K562 (cell line): Measurements from ENCODE around the gene ACSF2. TPM values are rescaled to one million over a fixed set of nuclear protein-coding genes. Genes with fewer than 3 reads are reported as not detected.

Experiments used
- EHMT2 ChIP-seq: fragments of 450-650 bp; IDR thresholded peaks from 2 replicates; pipeline ENCODE4 v1.6.1; 2018; ENCODE audit warnings: antibody characterized with exemption
- FOXM1 ChIP-seq, 2 experiments: fragments of 450-650 bp in 1 of 2; sonication (generic) in 1 of 2; formaldehyde crosslinking in 1 of 2; IDR thresholded peaks; 2 replicates each; pipeline versions ENCODE4 v1.6.1 to v1.9.0; 2017 to 2022; ENCODE audit warnings: low read depth in 2 of 2, mild to moderate bottlenecking in 2 of 2, missing genetic modification reagents in 1 of 2, moderate library complexity in 1 of 2
- NR2C1 ChIP-seq, 2 experiments: fragments of 450-650 bp; IDR thresholded peaks; 2 replicates each; pipeline ENCODE4 v1.6.1; 2017; ENCODE audit warnings: mild to moderate bottlenecking in 2 of 2, antibody characterized with exemption in 1 of 2, inconsistent platforms in 1 of 2, missing compliant biosample characterization in 1 of 2, missing genetic modification characterization in 1 of 2
- PHB ChIP-seq: fragments of 250-450 bp; sonication (Bioruptor Pico); IDR thresholded peaks from 2 replicates; pipeline ENCODE4 v1.5.0; 2021
- POLR3A ChIP-seq: IDR thresholded peaks from 2 replicates; pipeline ENCODE4 v1.6.1; 2011; ENCODE audit warnings: borderline replicate concordance, mild to moderate bottlenecking, moderate library complexity; ENCODE audit not compliant: insufficient read length, insufficient read depth; ENCODE audit errors: extremely low read depth
- SLC30A9 ChIP-seq: fragments of 250-450 bp; sonication (Bioruptor Pico); IDR thresholded peaks from 2 replicates; pipeline ENCODE4 v1.8.0; 2022; ENCODE audit warnings: mild to moderate bottlenecking, moderate library complexity
- SMAD4 ChIP-seq: fragments of 250-450 bp; sonication (Bioruptor Pico); conservative IDR thresholded peaks from 2 replicates; pipeline ENCODE4 v1.8.0; 2021; ENCODE audit warnings: inconsistent platforms, mild to moderate bottlenecking, moderate library complexity
- TBL1XR1 ChIP-seq, 2 experiments: IDR thresholded peaks; 2 replicates each; pipeline ENCODE4 v1.6.1; 2012; ENCODE audit warnings: improper control_type of control experiment in 2 of 2, low read length in 2 of 2, mild to moderate bottlenecking in 1 of 2
- TRIM28 ChIP-seq: fragments of 450-650 bp; IDR thresholded peaks from 2 replicates; pipeline ENCODE4 v1.6.1; 2017
- ZBTB8A ChIP-seq: fragments of 450-650 bp; IDR thresholded peaks from 2 replicates; pipeline ENCODE4 v1.6.1; 2018; ENCODE audit warnings: mild to moderate bottlenecking, moderate library complexity; ENCODE audit not compliant: partially characterized antibody
- ZC3H8 ChIP-seq: fragments of 450-650 bp; IDR thresholded peaks from 2 replicates; pipeline ENCODE4 v1.6.1; 2017
- ZNF224 ChIP-seq: sonication (generic); formaldehyde crosslinking; IDR thresholded peaks from 2 replicates; pipeline ENCODE4 v1.8.0; 2022; ENCODE audit warnings: mild to moderate bottlenecking, missing genetic modification reagents
- polyA plus RNA-seq, 8 experiments: library from polyadenylated mRNA; depleted of rRNA in 4 of 8; stranded (reverse) in 5 of 8; unstranded in 3 of 8; fragments of >200 nt; fragmentation: Nextera tagmentation in 2 of 8; fragmentation: Illumina TruSeq in 1 of 8; extraction: Ambion mirVana in 2 of 8; extraction: Trizol in 1 of 8; gene quantifications; 2 replicates each; pipeline versions ENCODE4 v1.2.1 to v1.2.3, GENCODE V29; 2011 to 2014; ENCODE audit warnings: inconsistent platforms in 1 of 8, missing spikeins in 1 of 8
- total RNA-seq, 7 experiments: library from RNA; depleted of rRNA in 6 of 7; stranded (reverse); fragments of >200 nt in 6 of 7; fragmentation: Illumina TruSeq in 2 of 7; extraction: Trizol in 2 of 7; gene quantifications; 2 replicates each; pipeline versions ENCODE4 v1.2.1 to v1.2.3, GENCODE V29; 2011 to 2021; ENCODE audit warnings: low replicate concordance in 1 of 7
- TF ChIP-seq, protein P1 (sequence below): fragments of 250-450 bp; sonication (Bioruptor Pico); IDR thresholded peaks from 2 replicates; pipeline ENCODE4 v1.4.0; 2020; ENCODE audit warnings: mild to moderate bottlenecking
- TF ChIP-seq, protein P2 (sequence below): sonication (generic); formaldehyde crosslinking; IDR thresholded peaks from 2 replicates; pipeline ENCODE4 v1.8.1; 2022; ENCODE audit warnings: missing genetic modification reagents
- TF ChIP-seq, protein P3 (sequence below): fragments of 450-650 bp; IDR thresholded peaks from one replicate; pipeline ENCODE4 v1.6.1; 2018; ENCODE audit warnings: mild to moderate bottlenecking, moderate library complexity; ENCODE audit not compliant: partially characterized antibody
- TF ChIP-seq, protein P4 (sequence below), 2 experiments: IDR thresholded peaks; 2 replicates each; pipeline ENCODE4 v1.6.1; 2012; ENCODE audit warnings: improper control_type of control experiment in 2 of 2, low read depth in 2 of 2, low read length in 2 of 2, borderline replicate concordance in 1 of 2
- TF ChIP-seq, protein P5 (sequence below): conservative IDR thresholded peaks from 2 replicates; pipeline ENCODE4 v1.6.1; 2011; ENCODE audit warnings: low read depth, mild to moderate bottlenecking, low read length; ENCODE audit not compliant: control insufficient read depth

The ACSF2 gene
- total and polyA plus RNA-seq, 9 of the 15 experiments (the other 6 are each of a cell fraction or from before 2014, with no cell fraction given): 0.89 to 6.1 (median 3.5) TPM

DNA sequence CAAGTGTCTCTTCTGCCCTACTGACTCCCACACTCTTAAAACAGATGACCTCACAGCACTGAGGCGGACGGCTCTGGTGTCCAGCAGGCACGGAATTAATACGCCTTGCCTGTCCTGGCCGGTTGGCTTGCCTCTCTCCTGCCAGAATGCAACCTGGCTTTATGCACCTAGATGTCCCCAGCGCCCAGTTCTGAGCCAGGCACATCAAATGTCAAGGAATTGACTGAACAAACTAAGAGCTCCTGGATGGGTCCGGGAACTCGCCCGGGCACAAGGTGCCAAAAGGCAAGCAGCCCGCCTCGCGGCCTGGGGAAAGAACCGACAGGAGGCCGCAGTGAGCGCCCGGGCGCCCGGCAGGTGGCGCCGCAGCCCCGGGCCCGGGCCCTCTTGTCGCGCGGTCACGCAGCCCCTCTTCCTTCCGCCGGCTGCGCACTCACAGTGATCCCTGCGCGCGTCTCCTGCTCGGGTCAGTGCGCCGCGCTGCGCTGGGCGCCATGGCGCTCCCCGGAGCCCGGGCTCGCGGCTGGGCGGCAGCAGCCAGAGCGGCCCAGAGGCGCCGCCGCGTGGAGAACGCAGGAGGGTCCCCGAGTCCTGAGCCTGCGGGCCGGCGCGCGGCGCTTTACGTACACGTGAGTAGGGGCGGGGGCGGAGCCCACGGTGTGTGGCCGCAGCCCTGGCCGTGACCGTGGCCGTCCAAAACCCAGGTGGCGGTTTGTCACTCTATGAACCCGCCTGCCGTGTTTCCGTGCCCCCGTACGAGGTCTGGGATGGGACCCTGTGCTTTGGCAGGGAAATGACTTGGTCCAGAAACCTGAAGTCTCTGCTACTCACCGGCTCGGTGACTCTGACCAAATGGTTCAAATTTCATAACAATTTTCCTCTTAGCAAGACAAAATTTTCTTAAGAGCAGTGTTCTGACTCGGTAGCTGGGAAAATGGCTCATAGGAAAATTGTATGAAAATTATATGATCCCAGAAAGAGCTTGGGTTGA is 52.7 kb downstream of the ACSF2 start, which contains the start of gene RSAD1 (continued):
- TF ChIP-seq, protein P1, sequence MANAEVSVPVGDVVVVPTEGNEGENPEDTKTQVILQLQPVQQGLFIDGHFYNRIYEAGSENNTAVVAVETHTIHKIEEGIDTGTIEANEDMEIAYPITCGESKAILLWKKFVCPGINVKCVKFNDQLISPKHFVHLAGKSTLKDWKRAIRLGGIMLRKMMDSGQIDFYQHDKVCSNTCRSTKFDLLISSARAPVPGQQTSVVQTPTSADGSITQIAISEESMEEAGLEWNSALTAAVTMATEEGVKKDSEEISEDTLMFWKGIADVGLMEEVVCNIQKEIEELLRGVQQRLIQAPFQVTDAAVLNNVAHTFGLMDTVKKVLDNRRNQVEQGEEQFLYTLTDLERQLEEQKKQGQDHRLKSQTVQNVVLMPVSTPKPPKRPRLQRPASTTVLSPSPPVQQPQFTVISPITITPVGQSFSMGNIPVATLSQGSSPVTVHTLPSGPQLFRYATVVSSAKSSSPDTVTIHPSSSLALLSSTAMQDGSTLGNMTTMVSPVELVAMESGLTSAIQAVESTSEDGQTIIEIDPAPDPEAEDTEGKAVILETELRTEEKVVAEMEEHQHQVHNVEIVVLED: peak; percentile 94
- TF ChIP-seq NR2C1 (IDR thresholded peaks at IDR 0.05) (no peak), NR2C1 (tag; IDR thresholded peaks at IDR 0.05) (no peak), PHB (CRISPR knock-in tag) (no peak), ZNF224 (CRISPR knock-in tag) (no peak), SMAD4 (CRISPR knock-in tag) (peak; percentile 91; the same call in 1 of the 2 replicates), FOXM1 (IDR thresholded peaks at IDR 0.05; ENCODE audit: low read depth) (no peak), FOXM1 (CRISPR knock-in tag; IDR thresholded peaks at IDR 0.05; ENCODE audit: low read depth) (no peak), TBL1XR1 (IDR thresholded peaks at IDR 0.05; ENCODE audit: low read length in 2 of 2) (no peak), ZBTB8A (no peak), TRIM28 (no peak), EHMT2 (no peak), ZC3H8 (no peak), POLR3A (no peak), SLC30A9 (CRISPR knock-in tag) (no peak)
- TF ChIP-seq, protein P2, sequence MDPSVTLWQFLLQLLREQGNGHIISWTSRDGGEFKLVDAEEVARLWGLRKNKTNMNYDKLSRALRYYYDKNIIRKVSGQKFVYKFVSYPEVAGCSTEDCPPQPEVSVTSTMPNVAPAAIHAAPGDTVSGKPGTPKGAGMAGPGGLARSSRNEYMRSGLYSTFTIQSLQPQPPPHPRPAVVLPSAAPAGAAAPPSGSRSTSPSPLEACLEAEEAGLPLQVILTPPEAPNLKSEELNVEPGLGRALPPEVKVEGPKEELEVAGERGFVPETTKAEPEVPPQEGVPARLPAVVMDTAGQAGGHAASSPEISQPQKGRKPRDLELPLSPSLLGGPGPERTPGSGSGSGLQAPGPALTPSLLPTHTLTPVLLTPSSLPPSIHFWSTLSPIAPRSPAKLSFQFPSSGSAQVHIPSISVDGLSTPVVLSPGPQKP (CRISPR knock-in tag): no peak
- TF ChIP-seq, protein P3, sequence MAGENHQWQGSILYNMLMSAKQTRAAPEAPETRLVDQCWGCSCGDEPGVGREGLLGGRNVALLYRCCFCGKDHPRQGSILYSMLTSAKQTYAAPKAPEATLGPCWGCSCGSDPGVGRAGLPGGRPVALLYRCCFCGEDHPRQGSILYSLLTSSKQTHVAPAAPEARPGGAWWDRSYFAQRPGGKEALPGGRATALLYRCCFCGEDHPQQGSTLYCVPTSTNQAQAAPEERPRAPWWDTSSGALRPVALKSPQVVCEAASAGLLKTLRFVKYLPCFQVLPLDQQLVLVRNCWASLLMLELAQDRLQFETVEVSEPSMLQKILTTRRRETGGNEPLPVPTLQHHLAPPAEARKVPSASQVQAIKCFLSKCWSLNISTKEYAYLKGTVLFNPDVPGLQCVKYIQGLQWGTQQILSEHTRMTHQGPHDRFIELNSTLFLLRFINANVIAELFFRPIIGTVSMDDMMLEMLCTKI: no peak
- TF ChIP-seq, protein P4, sequence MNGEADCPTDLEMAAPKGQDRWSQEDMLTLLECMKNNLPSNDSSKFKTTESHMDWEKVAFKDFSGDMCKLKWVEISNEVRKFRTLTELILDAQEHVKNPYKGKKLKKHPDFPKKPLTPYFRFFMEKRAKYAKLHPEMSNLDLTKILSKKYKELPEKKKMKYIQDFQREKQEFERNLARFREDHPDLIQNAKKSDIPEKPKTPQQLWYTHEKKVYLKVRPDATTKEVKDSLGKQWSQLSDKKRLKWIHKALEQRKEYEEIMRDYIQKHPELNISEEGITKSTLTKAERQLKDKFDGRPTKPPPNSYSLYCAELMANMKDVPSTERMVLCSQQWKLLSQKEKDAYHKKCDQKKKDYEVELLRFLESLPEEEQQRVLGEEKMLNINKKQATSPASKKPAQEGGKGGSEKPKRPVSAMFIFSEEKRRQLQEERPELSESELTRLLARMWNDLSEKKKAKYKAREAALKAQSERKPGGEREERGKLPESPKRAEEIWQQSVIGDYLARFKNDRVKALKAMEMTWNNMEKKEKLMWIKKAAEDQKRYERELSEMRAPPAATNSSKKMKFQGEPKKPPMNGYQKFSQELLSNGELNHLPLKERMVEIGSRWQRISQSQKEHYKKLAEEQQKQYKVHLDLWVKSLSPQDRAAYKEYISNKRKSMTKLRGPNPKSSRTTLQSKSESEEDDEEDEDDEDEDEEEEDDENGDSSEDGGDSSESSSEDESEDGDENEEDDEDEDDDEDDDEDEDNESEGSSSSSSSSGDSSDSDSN (IDR thresholded peaks at IDR 0.05; ENCODE audit: borderline replicate concordance in 1 of 2, low read depth in 2 of 2, low read length in 2 of 2): peak; percentile 92 to 95; a peak in 3 of 4 replicates
- TF ChIP-seq, protein P5, sequence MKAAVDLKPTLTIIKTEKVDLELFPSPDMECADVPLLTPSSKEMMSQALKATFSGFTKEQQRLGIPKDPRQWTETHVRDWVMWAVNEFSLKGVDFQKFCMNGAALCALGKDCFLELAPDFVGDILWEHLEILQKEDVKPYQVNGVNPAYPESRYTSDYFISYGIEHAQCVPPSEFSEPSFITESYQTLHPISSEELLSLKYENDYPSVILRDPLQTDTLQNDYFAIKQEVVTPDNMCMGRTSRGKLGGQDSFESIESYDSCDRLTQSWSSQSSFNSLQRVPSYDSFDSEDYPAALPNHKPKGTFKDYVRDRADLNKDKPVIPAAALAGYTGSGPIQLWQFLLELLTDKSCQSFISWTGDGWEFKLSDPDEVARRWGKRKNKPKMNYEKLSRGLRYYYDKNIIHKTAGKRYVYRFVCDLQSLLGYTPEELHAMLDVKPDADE: peak; percentile 88
